IMR-90 (cell line): ENCODE measurements around the gene CACNA2D1. TPM values are rescaled to one million over a fixed set of nuclear protein-coding genes. Genes with fewer than 3 reads are reported as not detected.

Source experiments
- ATAC-seq: fragments of 200-7000 bp; cut with Tn5 transposase; 2 replicates; pipeline ENCODE4 v1.9.1; 2020; ENCODE audit warnings: low read depth, mild to moderate bottlenecking, moderate library complexity
- BruUV-seq: library from RNA; stranded (reverse); fragments of 400-500 nt; replicated peaks from 2 replicates; lab custom pipeline; 2021; lab: Mats Ljungman, UMichigan
- CTCF ChIA-PET: fragments of 300-600 bp; formaldehyde crosslinking; extraction: SDS; loops from one replicate; lab custom pipeline; 2021; ENCODE audit warnings: antibody characterized with exemption; lab: Yijun Ruan, JAX
- POLR2A ChIA-PET: fragments of 300-600 bp; sonication (Branson Sonifier 250); formaldehyde crosslinking; loops from one replicate; lab custom pipeline; 2022; ENCODE audit warnings: antibody characterized with exemption; ENCODE audit not compliant: unreplicated experiment; lab: Charles Lee
- DNase-seq: peaks from one replicate; pipeline ENCODE4 v3.0.0; 2013
- H2AFZ ChIP-seq: replicated peaks from 2 replicates; pipeline ENCODE3; 2013; ENCODE audit warnings: low read length, mild to moderate bottlenecking; ENCODE audit not compliant: poor library complexity
- H2AK5ac ChIP-seq: 2 replicates; pipeline ENCODE4 v1.6.1; 2013; ENCODE audit warnings: low read depth, low read length, inconsistent platforms
- H2AK9ac ChIP-seq: replicated peaks from 2 replicates; pipeline ENCODE3; 2013; ENCODE audit warnings: mild to moderate bottlenecking, low read depth, low read length, moderate library complexity; ENCODE audit not compliant: poor library complexity
- H2BK120ac ChIP-seq: 2 replicates; pipeline ENCODE4 v1.6.1; 2013; ENCODE audit warnings: low read depth, low read length, inconsistent platforms
- H2BK15ac ChIP-seq: 3 replicates; pipeline ENCODE4 v1.6.1; 2013; ENCODE audit warnings: low read depth, low read length, inconsistent platforms
- H2BK20ac ChIP-seq: 2 replicates; pipeline ENCODE4 v1.6.1; 2013; ENCODE audit warnings: low read depth, mild to moderate bottlenecking, inconsistent platforms, low read length, moderate library complexity
- H2BK5ac ChIP-seq: 2 replicates; pipeline ENCODE4 v1.6.1; 2013; ENCODE audit warnings: mild to moderate bottlenecking, low read depth, low read length, inconsistent platforms; ENCODE audit not compliant: poor library complexity, severe bottlenecking
- H3K14ac ChIP-seq: replicated peaks from 2 replicates; pipeline ENCODE4 v1.6.1; 2013; ENCODE audit warnings: low read depth, low read length, inconsistent platforms
- H3K18ac ChIP-seq: 2 replicates; pipeline ENCODE4 v1.6.1; 2013; ENCODE audit warnings: low read depth, low read length, control low read depth
- H3K23ac ChIP-seq: 2 replicates; pipeline ENCODE4 v1.6.1; 2013; ENCODE audit warnings: low read depth, low read length, inconsistent platforms
- H3K27ac ChIP-seq: 2 replicates; pipeline ENCODE4 v1.5.1; 2013; ENCODE audit warnings: mild to moderate bottlenecking, control low read depth, low read length; ENCODE audit not compliant: insufficient read depth
- H3K27me3 ChIP-seq: 2 replicates; pipeline ENCODE4 v1.6.1; 2013; ENCODE audit warnings: low read length; ENCODE audit not compliant: control insufficient read depth, insufficient read depth
- H3K36me3 ChIP-seq: 2 replicates; pipeline ENCODE4 v1.6.1; 2013; ENCODE audit warnings: low read length, mixed read lengths; ENCODE audit not compliant: control insufficient read depth, insufficient read depth
- H3K4ac ChIP-seq: 2 replicates; pipeline ENCODE4 v1.6.1; 2013; ENCODE audit warnings: low read depth, low read length, inconsistent platforms
- H3K4me1 ChIP-seq: 2 replicates; pipeline ENCODE4 v1.6.1; 2013; ENCODE audit warnings: low read length, mixed read lengths; ENCODE audit not compliant: control insufficient read depth, insufficient read depth
- H3K4me2 ChIP-seq: 2 replicates; pipeline ENCODE4 v1.6.1; 2013; ENCODE audit warnings: low read depth, mild to moderate bottlenecking, control low read depth, low read length, moderate library complexity
- H3K4me3 ChIP-seq: 2 replicates; pipeline ENCODE4 v1.5.1; 2013; ENCODE audit warnings: low read depth, mild to moderate bottlenecking, control low read depth, low read length, moderate library complexity; ENCODE audit not compliant: insufficient read depth
- H3K56ac ChIP-seq: 2 replicates; pipeline ENCODE4 v1.6.1; 2013; ENCODE audit warnings: low read length, inconsistent platforms; ENCODE audit not compliant: insufficient read depth; ENCODE audit errors: extremely low read depth
- H3K79me1 ChIP-seq, 2 experiments: 2 replicates each; pipeline ENCODE4 v1.6.1; 2013; ENCODE audit warnings: low read length in 2 of 2, inconsistent platforms in 1 of 2, low read depth in 1 of 2
- H3K9ac ChIP-seq: 2 replicates; pipeline ENCODE4 v1.6.1; 2013; ENCODE audit warnings: low read depth, low read length, control low read depth
- H3K9me1 ChIP-seq: 2 replicates; pipeline ENCODE4 v1.6.1; 2013; ENCODE audit warnings: low read length, inconsistent platforms; ENCODE audit not compliant: insufficient read depth
- H3K9me3 ChIP-seq: 2 replicates; pipeline ENCODE4 v1.6.1; 2013; ENCODE audit warnings: low read length; ENCODE audit not compliant: control insufficient read depth, insufficient read depth
- H4K20me1 ChIP-seq: 2 replicates; pipeline ENCODE4 v1.6.1; 2013; ENCODE audit warnings: low read length, inconsistent platforms; ENCODE audit not compliant: insufficient read depth
- H4K5ac ChIP-seq: 2 replicates; pipeline ENCODE4 v1.6.1; 2013; ENCODE audit warnings: mild to moderate bottlenecking, low read depth, low read length, control low read depth
- H4K8ac ChIP-seq, 2 experiments: 2 replicates each; pipeline ENCODE4 v1.6.1; 2013; ENCODE audit warnings: low read depth in 2 of 2, low read length in 2 of 2, control low read depth in 1 of 2, inconsistent platforms in 1 of 2
- H4K91ac ChIP-seq: 2 replicates; pipeline ENCODE4 v1.6.1; 2013; ENCODE audit warnings: low read depth, low read length, inconsistent platforms; ENCODE audit not compliant: insufficient read depth
- BHLHE40 ChIP-seq: fragments of 150-350 bp; IDR thresholded peaks from 2 replicates; pipeline ENCODE4 v1.6.1; 2016; ENCODE audit warnings: mild to moderate bottlenecking, low read depth, low read length
- CEBPB ChIP-seq: IDR thresholded peaks from 2 replicates; pipeline ENCODE4 v1.6.1; 2012; ENCODE audit warnings: low read depth, low read length, improper control_type of control experiment
- CHD1 ChIP-seq: IDR thresholded peaks from 2 replicates; pipeline ENCODE4 v1.6.1; 2012; ENCODE audit warnings: low read depth, low read length, improper control_type of control experiment
- MAFK ChIP-seq: IDR thresholded peaks from 2 replicates; pipeline ENCODE4 v1.6.1; 2012; ENCODE audit warnings: low read depth, low read length, improper control_type of control experiment
- NFE2L2 ChIP-seq: fragments of 150-350 bp; IDR thresholded peaks from 2 replicates; pipeline ENCODE4 v1.6.1; 2016; ENCODE audit warnings: low read depth, mild to moderate bottlenecking, low read length
- RAD21 ChIP-seq: IDR thresholded peaks from 2 replicates; pipeline ENCODE4 v1.6.1; 2012; ENCODE audit warnings: low read length, improper control_type of control experiment
- SMC3 ChIP-seq: fragments of 150-350 bp; IDR thresholded peaks from 2 replicates; pipeline ENCODE4 v1.6.1; 2016; ENCODE audit warnings: low read depth, mild to moderate bottlenecking, antibody characterized with exemption, low read length, moderate library complexity
- WGBS, 2 experiments: methylation state at CpG; one replicate each; pipeline versions ENCODE4 v1.1.5 to v1.1.7; 2013; ENCODE audit warnings: missing lambda C conversion rate in 2 of 2; ENCODE audit not compliant: insufficient read length in 1 of 2; ENCODE audit errors: extremely low coverage in 2 of 2; 5-methylcytosine and 5-hydroxymethylcytosine counted together
- dilution Hi-C: fragments of 300-500 bp; cut with HindIII; formaldehyde crosslinking; loops from one replicate; pipeline ENCODE4 v1.14.3; 2018; ENCODE audit warnings: low sequenced_read_pairs; ENCODE audit not compliant: unreplicated experiment
- in situ Hi-C: fragments of 300-500 bp; cut with MboI; formaldehyde crosslinking; loops from 3 replicates; pipeline ENCODE4 v1.14.3; 2019; ENCODE audit warnings: low sequenced_read_pairs, inconsistent platforms, mixed read lengths
- intact Hi-C: fragments of 100-400 bp; cut with micrococcal nuclease; formaldehyde crosslinking; loops from 2 replicates; pipeline ENCODE4 v1.10.0; 2022
- polyA plus RNA-seq, 3 experiments: library from polyadenylated mRNA; depleted of rRNA; stranded (reverse); fragments of >200 nt; gene quantifications; 2 replicates each; pipeline ENCODE4 v1.2.3, GENCODE V29; 2012; ENCODE audit warnings: low replicate concordance in 1 of 3
- total RNA-seq: library from RNA; depleted of rRNA; stranded (reverse); fragments of >200 nt; gene quantifications from 2 replicates; pipeline ENCODE4 v1.2.3, GENCODE V29; 2012
- TF ChIP-seq, protein P1 (sequence below): conservative IDR thresholded peaks from 2 replicates; pipeline ENCODE4 v1.5.1; 2012; ENCODE audit warnings: mild to moderate bottlenecking, low read depth, low read length, improper control_type of control experiment

The CACNA2D1 gene
- total and polyA plus RNA-seq, 2 of the 4 experiments (the other 2 are of a cell fraction), result 5.8 to 21.9 TPM

DNA sequence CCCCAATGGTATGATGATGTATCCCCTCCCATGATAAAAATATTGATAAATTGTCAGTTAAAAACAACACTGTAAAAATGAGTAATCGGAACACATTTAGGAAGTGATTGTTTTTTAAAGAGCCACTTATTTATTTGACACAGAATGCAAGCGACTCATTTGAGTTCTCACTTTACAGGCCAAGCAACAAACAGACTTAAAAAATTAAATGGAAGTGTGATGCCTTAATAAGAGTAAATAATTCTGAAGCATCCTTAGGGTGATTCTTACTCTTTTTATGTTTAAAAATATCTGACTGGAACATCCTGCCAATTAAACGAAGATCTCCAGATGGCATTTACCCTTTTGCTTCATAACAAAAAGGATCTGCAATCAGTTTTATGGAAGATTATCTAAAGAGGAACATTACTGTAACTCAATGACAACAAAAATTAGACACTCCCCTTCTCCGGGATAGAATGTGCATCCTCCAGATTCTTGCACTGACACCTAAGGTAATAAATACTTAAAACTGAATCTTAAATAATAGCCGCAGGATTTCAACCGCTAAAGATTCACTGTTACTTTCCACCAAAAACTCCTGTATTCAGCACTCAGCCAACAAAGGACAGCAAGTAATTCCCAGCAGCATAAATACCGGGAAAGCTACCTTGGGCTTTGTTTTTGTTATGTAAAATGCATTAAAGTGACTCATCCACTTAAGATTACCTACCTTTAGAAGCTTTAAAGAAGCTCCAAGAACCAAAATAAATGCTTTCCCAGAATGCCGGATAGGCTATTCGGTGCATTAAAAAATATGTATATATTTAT lies 1.7 kb downstream of the CACNA2D1 start:
- WGBS, 2 experiments, result no CpG with 5 or more reads among the region's 9 CpGs
- Histone ChIP-seq H2BK5ac (no peak overlapping the region), H3K9ac (no peak overlapping the region), H3K79me1 (peaks cover 8 to 16% of the 10 kb centered on the region in 2 experiments), H3K36me3 (no peaks in the 10 kb centered on the region), H2BK15ac (no peak overlapping the region), H4K20me1 (no peaks in the 10 kb centered on the region), H3K14ac (no peak overlapping the region), H3K9me1 (peaks cover 3% of the 10 kb centered on the region; the same call in 1 of the 2 replicates), H2BK20ac (no peak overlapping the region), H3K23ac (no peak overlapping the region), H4K8ac (no peak overlapping the region), H3K9me3 (no peaks in the 10 kb centered on the region), H4K5ac (no peak overlapping the region), H2BK120ac (no peak overlapping the region), H2AFZ (no peak overlapping the region), H3K27ac (no peak overlapping the region), H3K18ac (no peak overlapping the region), H3K56ac (no peak overlapping the region), H3K4me1 (peaks cover 2% of the 10 kb centered on the region), H3K4ac (no peak overlapping the region), H3K4me2 (peak overlapping the region; percentile 72), H2AK9ac (no peak overlapping the region), H3K27me3 (no peaks in the 10 kb centered on the region), H2AK5ac (no peak overlapping the region), H3K4me3 (peak overlapping the region; percentile 96), H4K91ac (no peak overlapping the region)
- in situ Hi-C loops (no loop called here), dilution Hi-C loops (no loop called here), intact Hi-C loops (loop anchor here (5.0 kb wide), 2 partner anchors 210 to 390 kb away; no protein-coding TSS in a partner anchor)
- CTCF ChIA-PET, result interaction anchor here (0.8 kb wide), 1 partner anchor 40 kb away, joined by 3 read pairs; no protein-coding TSS in a partner anchor
- BruUV-seq, result no TSS peak
- ATAC-seq, result no peak
- POLR2A ChIA-PET, result no interaction called here
- no peak for TF ChIP-seq CHD1
- no peak for TF ChIP-seq MAFK
- TF ChIP-seq BHLHE40, result no peak
- TF ChIP-seq SMC3, result no peak
- TF ChIP-seq, protein P1, sequence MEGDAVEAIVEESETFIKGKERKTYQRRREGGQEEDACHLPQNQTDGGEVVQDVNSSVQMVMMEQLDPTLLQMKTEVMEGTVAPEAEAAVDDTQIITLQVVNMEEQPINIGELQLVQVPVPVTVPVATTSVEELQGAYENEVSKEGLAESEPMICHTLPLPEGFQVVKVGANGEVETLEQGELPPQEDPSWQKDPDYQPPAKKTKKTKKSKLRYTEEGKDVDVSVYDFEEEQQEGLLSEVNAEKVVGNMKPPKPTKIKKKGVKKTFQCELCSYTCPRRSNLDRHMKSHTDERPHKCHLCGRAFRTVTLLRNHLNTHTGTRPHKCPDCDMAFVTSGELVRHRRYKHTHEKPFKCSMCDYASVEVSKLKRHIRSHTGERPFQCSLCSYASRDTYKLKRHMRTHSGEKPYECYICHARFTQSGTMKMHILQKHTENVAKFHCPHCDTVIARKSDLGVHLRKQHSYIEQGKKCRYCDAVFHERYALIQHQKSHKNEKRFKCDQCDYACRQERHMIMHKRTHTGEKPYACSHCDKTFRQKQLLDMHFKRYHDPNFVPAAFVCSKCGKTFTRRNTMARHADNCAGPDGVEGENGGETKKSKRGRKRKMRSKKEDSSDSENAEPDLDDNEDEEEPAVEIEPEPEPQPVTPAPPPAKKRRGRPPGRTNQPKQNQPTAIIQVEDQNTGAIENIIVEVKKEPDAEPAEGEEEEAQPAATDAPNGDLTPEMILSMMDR, result no peak
- no peak for TF ChIP-seq NFE2L2
- TF ChIP-seq CEBPB, result no peak
- TF ChIP-seq RAD21, result no peak
- peak; percentile 41 for DNase-seq
